HPDE6-E6E7 (cell line): ENCODE data around the gene BPGM.

Experiments
- DNase-seq: peaks from one replicate; pipeline ENCODE4 v3.0.0; 2011; ENCODE audit warnings: missing footprints; ENCODE audit errors: extremely low spot score

Gene BPGM

GRCh38 chr7:134646425-134647305 is at the start of gene BPGM:
Gene BPGM, plus strand, starts transcription at chr7:134646853. Its CDS starts 14,655 bp downstream, at chr7:134661508.
- peak; percentile 100 for DNase-seq

- no peak for DNase-seq
Observed at GRCh38 chr7:134599371-134599770, 47.3 kb upstream of the BPGM start.

GRCh38 chr7:134601459-134601858 is 45.2 kb upstream of the BPGM start:
- DNase-seq: no peak

GRCh38 chr7:134602881-134603451 is 43.7 kb upstream of the BPGM start:
- DNase-seq: no peak

GRCh38 chr7:134605978-134606923 is 40.4 kb upstream of the BPGM start:
- peak; percentile 58 for DNase-seq

GRCh38 chr7:134611611-134612151 is 35.0 kb upstream of the BPGM start:
- DNase-seq: no peak

GRCh38 chr7:134612197-134612596 is 34.5 kb upstream of the BPGM start:
- no peak for DNase-seq

GRCh38 chr7:134613623-134614347 is 32.9 kb upstream of the BPGM start:
- peak; percentile 55 for DNase-seq

GRCh38 chr7:134616611-134617010 is 30.0 kb upstream of the BPGM start:
- DNase-seq: no peak

- DNase-seq: peak; percentile 31
Observed at GRCh38 chr7:134618756-134619530, 27.7 kb upstream of the BPGM start.

GRCh38 chr7:134619627-134620331 is 26.9 kb upstream of the BPGM start:
- peak; percentile 45 for DNase-seq

- no peak for DNase-seq
Observed at GRCh38 chr7:134622303-134622995, 24.2 kb upstream of the BPGM start.

GRCh38 chr7:134623193-134623592 is 23.5 kb upstream of the BPGM start:
- no peak for DNase-seq

GRCh38 chr7:134625550-134625949 is 21.1 kb upstream of the BPGM start:
- DNase-seq: no peak

- no peak for DNase-seq
Observed at GRCh38 chr7:134627109-134627774, 19.4 kb upstream of the BPGM start.

GRCh38 chr7:134627775-134628153 is 18.9 kb upstream of the BPGM start:
- DNase-seq: no peak

- no peak for DNase-seq
Observed at GRCh38 chr7:134629445-134629844, 17.2 kb upstream of the BPGM start.

- DNase-seq: no peak
Observed at GRCh38 chr7:134630237-134630636, 16.4 kb upstream of the BPGM start.

- DNase-seq: no peak
Observed at GRCh38 chr7:134630893-134631292, 15.8 kb upstream of the BPGM start.
